ENCODE results near the gene RBMS1. TPM values are rescaled to one million over a fixed set of nuclear protein-coding genes. Genes with fewer than 3 reads are reported as not detected.

Gene RBMS1
- polyA plus RNA-seq, 1 donor from 2014 or later: 8.4 TPM

DNA sequence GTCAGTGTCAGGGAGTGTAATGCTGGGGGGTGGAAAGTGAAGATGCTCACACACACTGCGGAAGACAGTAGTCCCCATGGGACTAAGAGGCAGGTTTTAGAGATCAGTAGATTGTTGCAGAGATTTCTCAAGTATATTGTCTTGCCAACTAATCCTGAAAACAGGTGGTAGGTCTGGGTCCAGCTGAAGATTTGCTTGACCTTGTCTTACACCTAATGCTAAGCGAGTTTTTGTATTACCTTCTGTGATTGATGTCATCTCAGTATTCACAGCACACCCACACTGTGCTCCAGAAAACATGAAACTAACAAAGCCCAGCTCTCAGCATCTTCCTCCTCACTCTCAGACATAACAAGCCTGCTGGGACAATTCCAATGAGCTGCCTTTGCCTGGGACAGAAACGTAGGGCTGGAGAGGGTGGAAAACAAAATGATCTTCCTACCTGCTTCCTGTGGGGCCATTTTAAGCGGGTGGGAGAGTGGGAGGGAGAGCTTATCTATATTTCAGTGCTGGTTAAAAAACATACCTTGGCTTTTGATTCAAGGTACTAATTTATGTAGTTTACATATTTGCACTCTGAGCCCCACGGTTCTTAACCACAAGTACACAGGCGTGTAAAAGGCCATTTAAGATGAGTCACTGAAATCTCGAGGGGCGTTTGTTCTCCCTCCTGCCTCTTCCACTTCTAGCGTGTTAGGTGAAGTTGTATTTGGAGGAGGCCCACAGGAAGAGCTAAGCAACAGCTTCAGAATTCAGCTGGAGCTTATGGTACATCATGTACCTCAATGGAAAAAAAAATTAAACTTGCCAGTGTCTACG, 23.1 kb upstream of the RBMS1 start:
- Histone ChIP-seq H3K27me3 (ENCODE audit: insufficient read depth, low read depth, low read length) (no peaks in the 10 kb centered on the region), H3K9ac (ENCODE audit: low read length) (no peak overlapping the region), H3K79me2 (replicated peaks; ENCODE audit: insufficient read depth, low read length) (no peaks in the 10 kb centered on the region), H3K9me3 (ENCODE audit: low read length) (no peaks in the 10 kb centered on the region), H3K27ac (ENCODE audit: low read length) (no peak overlapping the region), H3K36me3 (ENCODE audit: insufficient read depth, low read length) (no peaks in the 10 kb centered on the region), H3K4me3 (ENCODE audit: low read length) (no peak overlapping the region), H4K20me1 (ENCODE audit: insufficient read depth) (no peaks in the 10 kb centered on the region), H3K9me2 (ENCODE audit: insufficient read depth, low read length) (no peaks in the 10 kb centered on the region), H3F3A (ENCODE audit: insufficient read depth, low read length, poor library complexity, severe bottlenecking) (no peaks in the 10 kb centered on the region), H3K4me2 (ENCODE audit: low read length) (no peak overlapping the region), H2AFZ (ENCODE audit: low read depth, low read length) (no peak overlapping the region)
- TF ChIP-seq EP300 (conservative IDR thresholded peaks at IDR 0.05; ENCODE audit: poor library complexity, severe bottlenecking) (no peak), EZH2 (IDR thresholded peaks at IDR 0.05; ENCODE audit: borderline replicate concordance, insufficient read depth, low read length, poor library complexity, severe bottlenecking) (no peak), RAD21 (conservative IDR thresholded peaks at IDR 0.05) (no peak), SMC3 (conservative IDR thresholded peaks at IDR 0.05; ENCODE audit: poor library complexity) (no peak), POLR2AphosphoS5 (IDR thresholded peaks at IDR 0.05) (no peak), MXI1 (conservative IDR thresholded peaks at IDR 0.05; ENCODE audit: poor library complexity, severe bottlenecking) (no peak), TAF1 (IDR thresholded peaks at IDR 0.05; ENCODE audit: low read depth) (no peak)
- TF ChIP-seq, protein P1, sequence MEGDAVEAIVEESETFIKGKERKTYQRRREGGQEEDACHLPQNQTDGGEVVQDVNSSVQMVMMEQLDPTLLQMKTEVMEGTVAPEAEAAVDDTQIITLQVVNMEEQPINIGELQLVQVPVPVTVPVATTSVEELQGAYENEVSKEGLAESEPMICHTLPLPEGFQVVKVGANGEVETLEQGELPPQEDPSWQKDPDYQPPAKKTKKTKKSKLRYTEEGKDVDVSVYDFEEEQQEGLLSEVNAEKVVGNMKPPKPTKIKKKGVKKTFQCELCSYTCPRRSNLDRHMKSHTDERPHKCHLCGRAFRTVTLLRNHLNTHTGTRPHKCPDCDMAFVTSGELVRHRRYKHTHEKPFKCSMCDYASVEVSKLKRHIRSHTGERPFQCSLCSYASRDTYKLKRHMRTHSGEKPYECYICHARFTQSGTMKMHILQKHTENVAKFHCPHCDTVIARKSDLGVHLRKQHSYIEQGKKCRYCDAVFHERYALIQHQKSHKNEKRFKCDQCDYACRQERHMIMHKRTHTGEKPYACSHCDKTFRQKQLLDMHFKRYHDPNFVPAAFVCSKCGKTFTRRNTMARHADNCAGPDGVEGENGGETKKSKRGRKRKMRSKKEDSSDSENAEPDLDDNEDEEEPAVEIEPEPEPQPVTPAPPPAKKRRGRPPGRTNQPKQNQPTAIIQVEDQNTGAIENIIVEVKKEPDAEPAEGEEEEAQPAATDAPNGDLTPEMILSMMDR (IDR thresholded peaks at IDR 0.05; ENCODE audit: poor library complexity, severe bottlenecking): no peak
- TF ChIP-seq, protein P2, sequence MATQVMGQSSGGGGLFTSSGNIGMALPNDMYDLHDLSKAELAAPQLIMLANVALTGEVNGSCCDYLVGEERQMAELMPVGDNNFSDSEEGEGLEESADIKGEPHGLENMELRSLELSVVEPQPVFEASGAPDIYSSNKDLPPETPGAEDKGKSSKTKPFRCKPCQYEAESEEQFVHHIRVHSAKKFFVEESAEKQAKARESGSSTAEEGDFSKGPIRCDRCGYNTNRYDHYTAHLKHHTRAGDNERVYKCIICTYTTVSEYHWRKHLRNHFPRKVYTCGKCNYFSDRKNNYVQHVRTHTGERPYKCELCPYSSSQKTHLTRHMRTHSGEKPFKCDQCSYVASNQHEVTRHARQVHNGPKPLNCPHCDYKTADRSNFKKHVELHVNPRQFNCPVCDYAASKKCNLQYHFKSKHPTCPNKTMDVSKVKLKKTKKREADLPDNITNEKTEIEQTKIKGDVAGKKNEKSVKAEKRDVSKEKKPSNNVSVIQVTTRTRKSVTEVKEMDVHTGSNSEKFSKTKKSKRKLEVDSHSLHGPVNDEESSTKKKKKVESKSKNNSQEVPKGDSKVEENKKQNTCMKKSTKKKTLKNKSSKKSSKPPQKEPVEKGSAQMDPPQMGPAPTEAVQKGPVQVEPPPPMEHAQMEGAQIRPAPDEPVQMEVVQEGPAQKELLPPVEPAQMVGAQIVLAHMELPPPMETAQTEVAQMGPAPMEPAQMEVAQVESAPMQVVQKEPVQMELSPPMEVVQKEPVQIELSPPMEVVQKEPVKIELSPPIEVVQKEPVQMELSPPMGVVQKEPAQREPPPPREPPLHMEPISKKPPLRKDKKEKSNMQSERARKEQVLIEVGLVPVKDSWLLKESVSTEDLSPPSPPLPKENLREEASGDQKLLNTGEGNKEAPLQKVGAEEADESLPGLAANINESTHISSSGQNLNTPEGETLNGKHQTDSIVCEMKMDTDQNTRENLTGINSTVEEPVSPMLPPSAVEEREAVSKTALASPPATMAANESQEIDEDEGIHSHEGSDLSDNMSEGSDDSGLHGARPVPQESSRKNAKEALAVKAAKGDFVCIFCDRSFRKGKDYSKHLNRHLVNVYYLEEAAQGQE (IDR thresholded peaks at IDR 0.05; ENCODE audit: borderline replicate concordance): no peak

DNA sequence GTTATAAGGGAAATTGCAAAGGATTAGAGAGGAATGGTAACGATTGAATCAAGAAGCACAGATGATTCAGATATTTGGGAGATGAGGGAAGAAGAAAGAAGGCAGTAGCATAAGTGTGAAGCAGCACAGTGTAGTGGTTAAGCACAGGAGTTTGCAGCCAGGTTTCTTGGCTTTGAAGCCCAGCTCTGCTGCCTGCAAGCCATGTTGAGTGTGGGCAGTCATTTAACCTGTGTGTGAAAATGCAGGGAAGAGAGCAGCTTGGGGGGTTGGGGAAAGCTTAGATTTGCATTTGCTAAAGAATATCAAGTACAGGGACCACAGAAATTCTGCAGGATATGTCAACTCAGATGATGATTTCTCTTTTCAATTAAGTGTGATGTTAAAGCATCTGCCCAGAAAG, 21.5 kb upstream of the RBMS1 start:
- no peak overlapping the region for H3K4me3 ChIP-seq (ENCODE audit: low read length)
- TF ChIP-seq RAD21 (conservative IDR thresholded peaks at IDR 0.05): no peak
- no peak for TF ChIP-seq MXI1 (conservative IDR thresholded peaks at IDR 0.05; ENCODE audit: poor library complexity, severe bottlenecking)
- TF ChIP-seq, protein P1 (IDR thresholded peaks at IDR 0.05; ENCODE audit: poor library complexity, severe bottlenecking): no peak
- TF ChIP-seq, protein P2 (IDR thresholded peaks at IDR 0.05; ENCODE audit: borderline replicate concordance): no peak
- TF ChIP-seq SMC3 (conservative IDR thresholded peaks at IDR 0.05; ENCODE audit: poor library complexity): no peak
- TF ChIP-seq EZH2 (IDR thresholded peaks at IDR 0.05; ENCODE audit: borderline replicate concordance, insufficient read depth, low read length, poor library complexity, severe bottlenecking): no peak
- TF ChIP-seq EP300 (conservative IDR thresholded peaks at IDR 0.05; ENCODE audit: poor library complexity, severe bottlenecking): no peak
- TF ChIP-seq TAF1 (IDR thresholded peaks at IDR 0.05; ENCODE audit: low read depth): no peak
- no peak for TF ChIP-seq POLR2AphosphoS5 (IDR thresholded peaks at IDR 0.05)
- no peaks in the 10 kb centered on the region for H3K9me2 ChIP-seq (ENCODE audit: insufficient read depth, low read length)
- H3K36me3 ChIP-seq (ENCODE audit: insufficient read depth, low read length): no peaks in the 10 kb centered on the region
- no peaks in the 10 kb centered on the region for H3K27me3 ChIP-seq (ENCODE audit: insufficient read depth, low read depth, low read length)
- H2AFZ ChIP-seq (ENCODE audit: low read depth, low read length): no peak overlapping the region
- H3K27ac ChIP-seq (ENCODE audit: low read length): no peak overlapping the region
- H3K79me2 ChIP-seq (replicated peaks; ENCODE audit: insufficient read depth, low read length): no peaks in the 10 kb centered on the region
- no peaks in the 10 kb centered on the region for H3K9me3 ChIP-seq (ENCODE audit: low read length)
- no peaks in the 10 kb centered on the region for H3F3A ChIP-seq (ENCODE audit: insufficient read depth, low read length, poor library complexity, severe bottlenecking)
- H4K20me1 ChIP-seq (ENCODE audit: insufficient read depth): no peaks in the 10 kb centered on the region
- no peak overlapping the region for H3K9ac ChIP-seq (ENCODE audit: low read length)
- no peak overlapping the region for H3K4me2 ChIP-seq (ENCODE audit: low read length)

Data from neural cell (in vitro differentiated cells).